ENCODE measurements around the gene LGALS9. TPM values are rescaled to one million over a fixed set of nuclear protein-coding genes. Genes with fewer than 3 reads are reported as not detected.

The LGALS9 gene
- total RNA-seq, 1 experiment from 2014 or later: 1.6 TPM

DNA sequence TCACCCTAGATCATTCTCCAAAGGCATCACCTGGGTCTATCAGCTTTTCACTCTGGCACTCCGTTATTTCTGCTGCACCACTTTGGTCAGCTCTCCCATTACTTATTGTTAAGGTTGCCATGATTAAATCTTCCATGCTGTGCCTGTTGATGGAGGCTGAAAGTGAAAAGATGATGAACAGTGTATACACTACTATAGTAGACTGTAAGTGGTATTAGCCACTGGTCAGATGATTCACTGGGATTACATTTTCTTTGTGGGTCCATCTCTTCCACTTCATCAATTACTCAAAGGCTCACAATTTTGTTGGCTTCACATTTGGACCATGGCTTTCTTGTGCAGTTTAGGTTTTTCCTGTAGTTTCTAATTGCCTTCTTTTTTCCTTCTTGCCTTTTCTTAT is 15.9 kb upstream of the LGALS9 start:
- TF ChIP-seq, protein P1, sequence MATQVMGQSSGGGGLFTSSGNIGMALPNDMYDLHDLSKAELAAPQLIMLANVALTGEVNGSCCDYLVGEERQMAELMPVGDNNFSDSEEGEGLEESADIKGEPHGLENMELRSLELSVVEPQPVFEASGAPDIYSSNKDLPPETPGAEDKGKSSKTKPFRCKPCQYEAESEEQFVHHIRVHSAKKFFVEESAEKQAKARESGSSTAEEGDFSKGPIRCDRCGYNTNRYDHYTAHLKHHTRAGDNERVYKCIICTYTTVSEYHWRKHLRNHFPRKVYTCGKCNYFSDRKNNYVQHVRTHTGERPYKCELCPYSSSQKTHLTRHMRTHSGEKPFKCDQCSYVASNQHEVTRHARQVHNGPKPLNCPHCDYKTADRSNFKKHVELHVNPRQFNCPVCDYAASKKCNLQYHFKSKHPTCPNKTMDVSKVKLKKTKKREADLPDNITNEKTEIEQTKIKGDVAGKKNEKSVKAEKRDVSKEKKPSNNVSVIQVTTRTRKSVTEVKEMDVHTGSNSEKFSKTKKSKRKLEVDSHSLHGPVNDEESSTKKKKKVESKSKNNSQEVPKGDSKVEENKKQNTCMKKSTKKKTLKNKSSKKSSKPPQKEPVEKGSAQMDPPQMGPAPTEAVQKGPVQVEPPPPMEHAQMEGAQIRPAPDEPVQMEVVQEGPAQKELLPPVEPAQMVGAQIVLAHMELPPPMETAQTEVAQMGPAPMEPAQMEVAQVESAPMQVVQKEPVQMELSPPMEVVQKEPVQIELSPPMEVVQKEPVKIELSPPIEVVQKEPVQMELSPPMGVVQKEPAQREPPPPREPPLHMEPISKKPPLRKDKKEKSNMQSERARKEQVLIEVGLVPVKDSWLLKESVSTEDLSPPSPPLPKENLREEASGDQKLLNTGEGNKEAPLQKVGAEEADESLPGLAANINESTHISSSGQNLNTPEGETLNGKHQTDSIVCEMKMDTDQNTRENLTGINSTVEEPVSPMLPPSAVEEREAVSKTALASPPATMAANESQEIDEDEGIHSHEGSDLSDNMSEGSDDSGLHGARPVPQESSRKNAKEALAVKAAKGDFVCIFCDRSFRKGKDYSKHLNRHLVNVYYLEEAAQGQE (IDR thresholded peaks at IDR 0.05; ENCODE audit: insufficient read depth in 1 of 2, low read depth in 2 of 2, low read length in 1 of 2): no peak
- no peak for TF ChIP-seq CTCF (IDR thresholded peaks at IDR 0.05)
- no peak for TF ChIP-seq TCF7L2 (IDR thresholded peaks at IDR 0.05; ENCODE audit: low read depth, low read length)
- no peak for TF ChIP-seq POLR2AphosphoS5 (IDR thresholded peaks at IDR 0.05; ENCODE audit: low read depth, low read length)
- no peak for TF ChIP-seq SIN3A (IDR thresholded peaks at IDR 0.05; ENCODE audit: borderline replicate concordance, insufficient read depth, low read depth, low read length)
- POLR2A ChIA-PET: no interaction called here
- in situ Hi-C loops (cut with HindIII; ENCODE audit: low pct_unique_long_range_greater_than_20kb, low sequenced_read_pairs) (no loop called here), intact Hi-C loops (cut with micrococcal nuclease; ENCODE audit: unreplicated experiment) (no loop called here)
- CTCF ChIA-PET: no interaction called here
- H3K9me3 ChIP-seq (ENCODE audit: control insufficient read depth, insufficient read depth, low read depth, low read length): no peaks in the 10 kb centered on the region
- H3K27me3 ChIP-seq (ENCODE audit: control insufficient read depth, insufficient read depth, low read length): no peaks in the 10 kb centered on the region
- BruUV-seq (replicated peaks): no TSS peak
- no peaks in the 10 kb centered on the region for H3K4me1 ChIP-seq (ENCODE audit: control insufficient read depth, insufficient read depth, low read length)
- H3K36me3 ChIP-seq (ENCODE audit: control insufficient read depth, insufficient read depth, low read length): no peaks in the 10 kb centered on the region
- H3K27ac ChIP-seq (ENCODE audit: low read length): no peak overlapping the region
- H3K4me3 ChIP-seq (ENCODE audit: low read depth in 2 of 2, low read length in 2 of 2): no peak overlapping the region
- DNase-seq (ENCODE audit: low read depth, low spot score) (no peak), ATAC-seq (no peak)

GRCh38 chr17:27616414-27616813 is 14.6 kb upstream of the LGALS9 start:
- H3K4me3 ChIP-seq (ENCODE audit: low read depth in 2 of 2, low read length in 2 of 2): no peak overlapping the region
- ChIA-PET CTCF (no interaction called here), POLR2A (no interaction called here)
- in situ Hi-C loops (cut with HindIII; ENCODE audit: low pct_unique_long_range_greater_than_20kb, low sequenced_read_pairs): no loop called here
- no TSS peak for BruUV-seq (replicated peaks)
- H3K27me3 ChIP-seq (ENCODE audit: control insufficient read depth, insufficient read depth, low read length): no peaks in the 10 kb centered on the region
- H3K9me3 ChIP-seq (ENCODE audit: control insufficient read depth, insufficient read depth, low read depth, low read length): no peaks in the 10 kb centered on the region
- no peaks in the 10 kb centered on the region for H3K4me1 ChIP-seq (ENCODE audit: control insufficient read depth, insufficient read depth, low read length)
- intact Hi-C loops (cut with micrococcal nuclease; ENCODE audit: unreplicated experiment): no loop called here
- H3K36me3 ChIP-seq (ENCODE audit: control insufficient read depth, insufficient read depth, low read length): no peaks in the 10 kb centered on the region
- no peak for TF ChIP-seq SIN3A (IDR thresholded peaks at IDR 0.05; ENCODE audit: borderline replicate concordance, insufficient read depth, low read depth, low read length)
- no peak for TF ChIP-seq CTCF (IDR thresholded peaks at IDR 0.05)
- no peak for TF ChIP-seq POLR2AphosphoS5 (IDR thresholded peaks at IDR 0.05; ENCODE audit: low read depth, low read length)
- TF ChIP-seq, protein P1 (IDR thresholded peaks at IDR 0.05; ENCODE audit: insufficient read depth in 1 of 2, low read depth in 2 of 2, low read length in 1 of 2): no peak
- TF ChIP-seq TCF7L2 (IDR thresholded peaks at IDR 0.05; ENCODE audit: low read depth, low read length): no peak
- ATAC-seq (no peak), DNase-seq (ENCODE audit: low read depth, low spot score) (no peak)
- no peak overlapping the region for H3K27ac ChIP-seq (ENCODE audit: low read length)

All from Panc1 (cell line).